Stimulated activated CD4-positive, alpha-beta T cell treated with anti-CD3 and anti-CD28 coated beads, Interleukin-12 subunit alpha, Interleukin-12 subunit beta, amount 100 ng/mL, for 24 hours (primary cell): Measurements from ENCODE around the gene SOX13.

ENCODE experiments used
- DNase-seq, 2 experiments: peaks; one replicate each; pipeline ENCODE4 v3.0.0-alpha.2; 2020; ENCODE audit warnings: low read depth in 2 of 2

SOX13 gene

DNA sequence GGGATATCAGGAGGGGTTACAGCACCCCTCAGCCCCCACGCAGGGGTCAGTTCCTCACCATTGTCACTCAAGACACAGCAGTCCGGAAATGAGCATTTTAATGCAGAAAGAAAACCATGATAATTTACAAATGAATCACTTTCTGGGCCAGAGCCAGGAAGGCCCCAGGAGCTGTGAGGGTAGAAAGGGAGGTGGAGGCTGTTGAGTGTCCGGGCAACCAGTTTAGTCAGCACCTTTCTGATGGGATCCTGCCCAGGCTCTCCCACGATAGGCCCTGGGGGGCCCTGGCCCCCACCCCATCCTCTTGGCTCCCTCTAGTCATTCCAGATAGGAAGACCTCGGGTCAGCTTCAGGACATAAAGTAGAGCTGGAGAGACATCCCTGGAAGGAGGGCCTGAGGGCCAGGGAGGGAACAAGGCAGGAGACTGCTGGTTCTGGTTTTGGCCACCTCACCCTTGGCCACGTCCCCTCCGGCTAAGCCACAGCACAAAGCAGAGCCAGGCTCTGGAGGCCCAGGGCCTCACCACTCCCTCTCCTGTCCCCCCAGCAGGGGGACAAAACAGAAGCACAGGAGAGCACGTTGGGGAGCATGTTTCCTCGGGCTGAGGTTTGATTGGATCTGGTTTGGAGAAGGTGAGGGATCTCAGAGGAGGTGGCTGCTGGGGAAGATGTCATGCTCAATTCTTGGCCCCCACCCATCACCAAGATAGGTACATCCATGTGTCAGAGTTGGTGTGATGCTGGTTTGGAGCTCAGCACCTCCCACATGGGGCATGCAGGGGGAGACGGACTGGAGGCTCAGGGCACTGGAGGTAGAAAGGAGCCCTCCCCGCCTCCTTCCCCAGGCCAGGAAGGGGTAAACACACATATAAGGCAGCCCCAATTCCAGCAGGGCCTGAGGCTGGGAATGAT lies 58.3 kb downstream of the SOX13 start:
- no peak for DNase-seq

DNA sequence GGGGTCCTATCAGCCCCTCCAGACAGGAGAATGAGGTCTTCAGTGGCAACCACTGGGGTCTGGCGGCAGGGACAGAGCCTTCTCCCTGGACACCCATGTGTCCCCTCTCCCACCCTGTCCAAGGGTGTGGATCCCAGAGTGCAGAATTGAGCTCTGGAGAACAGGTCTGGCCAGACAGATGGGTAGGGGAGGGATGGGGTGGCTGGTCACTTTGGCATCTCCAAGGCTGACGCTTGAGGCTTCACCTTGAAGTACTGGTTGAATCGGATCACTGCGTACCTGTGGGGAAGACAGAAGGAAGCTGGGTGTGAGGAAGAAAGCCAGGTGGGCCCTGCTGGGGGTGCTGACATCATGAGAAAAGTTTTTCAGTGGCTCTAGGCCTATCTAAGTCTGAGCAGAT lies 59.1 kb downstream of the SOX13 start:
- no peak for DNase-seq

DNA sequence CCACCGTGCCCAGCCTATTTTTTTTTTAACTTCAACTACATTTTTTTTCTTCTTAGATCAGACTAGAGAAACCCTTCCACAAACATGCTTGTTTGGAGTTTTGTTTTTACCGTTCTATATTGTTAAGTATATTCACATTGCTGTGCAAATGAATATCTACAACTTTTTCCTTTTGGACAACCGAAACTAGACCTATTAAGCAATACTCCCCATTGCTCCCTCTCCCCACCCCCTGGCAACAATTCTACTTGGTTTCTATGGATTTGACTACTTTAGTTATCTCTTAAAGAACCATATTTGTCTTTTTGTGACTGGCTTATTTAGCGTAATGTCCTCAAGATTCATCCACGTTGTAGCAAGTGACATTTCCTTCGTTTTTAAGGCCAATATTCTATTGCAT lies 59.8 kb downstream of the SOX13 start:
- no peak for DNase-seq

DNA sequence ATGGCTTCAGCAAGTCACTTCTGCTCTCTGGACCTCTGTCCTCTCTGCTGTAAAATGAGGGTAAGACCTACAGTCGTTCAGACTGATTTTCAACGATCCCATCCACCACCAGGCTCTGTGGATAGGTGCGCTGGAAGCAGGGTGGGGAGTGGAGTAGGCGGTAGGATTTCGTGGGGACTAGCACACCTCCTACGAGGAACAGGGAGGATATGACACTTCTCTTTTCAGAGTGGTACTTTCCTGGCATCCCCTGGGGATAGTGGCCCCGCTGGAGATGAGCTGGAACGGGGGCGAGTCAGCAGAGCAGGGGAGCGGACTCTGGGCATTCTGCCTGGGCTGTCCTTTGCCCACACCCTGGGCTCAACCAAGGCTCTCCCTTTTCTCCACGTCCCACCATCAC lies 61.2 kb downstream of the SOX13 start:
- DNase-seq = no peak

DNA sequence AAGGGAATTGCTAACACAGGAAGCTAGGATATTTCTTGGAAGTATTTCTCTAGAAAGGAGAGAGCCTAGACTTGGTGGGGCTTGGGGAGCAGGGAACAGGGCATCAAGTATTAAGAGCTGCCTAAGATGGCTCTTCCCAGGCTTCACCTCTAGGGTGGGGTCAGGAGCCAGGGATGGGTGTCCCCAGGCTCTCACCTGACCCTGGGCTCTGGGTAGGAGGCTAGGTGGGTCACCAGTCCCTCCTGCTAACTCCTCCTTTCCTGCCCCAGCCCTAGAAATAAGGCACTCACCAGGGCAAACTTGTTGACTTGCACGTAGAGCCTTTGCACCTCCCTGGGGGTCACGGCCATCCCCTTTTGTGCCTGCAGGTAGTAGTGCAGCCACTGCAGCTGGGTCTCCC lies 63.9 kb downstream of the SOX13 start:
- no peak for DNase-seq

DNA sequence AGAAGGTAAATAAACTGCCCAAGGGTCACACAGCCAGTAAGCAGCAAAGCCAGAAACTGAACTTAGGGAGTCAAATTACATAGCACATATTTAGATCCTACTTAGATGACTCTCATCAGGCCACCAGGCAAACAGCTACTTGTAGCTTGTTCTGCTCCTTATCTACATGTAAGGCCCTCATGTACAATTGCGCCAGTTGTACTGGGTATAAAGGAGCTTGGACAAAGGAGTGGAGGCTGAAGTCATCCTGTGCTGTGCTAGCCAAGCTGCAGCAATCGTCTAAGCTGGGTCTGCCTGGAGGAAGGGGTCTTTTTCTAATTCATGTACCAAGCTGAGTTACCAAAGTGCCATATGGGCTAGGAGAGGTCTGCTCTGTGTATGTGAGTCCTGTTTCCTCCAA lies 66.2 kb downstream of the SOX13 start:
- no peak for DNase-seq

DNA sequence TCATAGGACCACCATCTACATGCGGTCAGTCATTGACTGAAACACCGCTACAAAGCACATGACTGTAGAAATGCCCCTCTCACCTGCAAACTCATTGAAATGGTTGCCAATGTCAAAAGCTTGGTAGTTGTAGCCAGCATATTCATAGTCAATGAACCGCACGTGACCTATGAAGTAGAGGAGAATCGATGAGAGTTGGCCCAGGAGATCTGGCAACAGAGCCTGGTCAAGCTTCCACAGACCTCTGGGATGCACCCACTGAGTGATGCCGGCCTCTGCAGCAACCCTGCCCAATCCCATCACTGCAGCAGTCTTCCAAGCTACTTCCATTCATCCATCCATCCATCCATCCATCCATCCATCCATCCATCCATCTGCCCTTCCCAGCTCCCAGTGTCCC lies 67.0 kb downstream of the SOX13 start:
- DNase-seq = no peak

DNA sequence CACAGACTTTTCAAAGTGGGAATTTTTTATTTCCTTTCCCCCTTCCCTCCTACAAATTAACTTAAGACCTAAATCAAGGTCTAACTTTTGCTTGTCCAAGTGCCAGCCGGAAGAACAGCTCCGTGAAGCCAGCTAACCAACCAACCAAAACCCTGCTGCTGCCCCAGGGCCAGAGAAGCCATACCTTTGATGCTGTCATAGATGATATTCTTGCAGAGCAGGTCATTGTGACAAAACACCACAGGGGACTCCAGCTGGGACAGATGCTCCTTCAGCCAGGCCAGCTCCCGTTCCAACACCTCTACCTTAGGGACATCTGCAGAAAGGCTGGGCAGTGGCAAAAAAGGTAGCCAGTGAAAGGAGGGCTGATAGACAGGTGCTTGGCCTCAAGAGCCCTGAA lies 68.2 kb downstream of the SOX13 start:
- DNase-seq = no peak

DNA sequence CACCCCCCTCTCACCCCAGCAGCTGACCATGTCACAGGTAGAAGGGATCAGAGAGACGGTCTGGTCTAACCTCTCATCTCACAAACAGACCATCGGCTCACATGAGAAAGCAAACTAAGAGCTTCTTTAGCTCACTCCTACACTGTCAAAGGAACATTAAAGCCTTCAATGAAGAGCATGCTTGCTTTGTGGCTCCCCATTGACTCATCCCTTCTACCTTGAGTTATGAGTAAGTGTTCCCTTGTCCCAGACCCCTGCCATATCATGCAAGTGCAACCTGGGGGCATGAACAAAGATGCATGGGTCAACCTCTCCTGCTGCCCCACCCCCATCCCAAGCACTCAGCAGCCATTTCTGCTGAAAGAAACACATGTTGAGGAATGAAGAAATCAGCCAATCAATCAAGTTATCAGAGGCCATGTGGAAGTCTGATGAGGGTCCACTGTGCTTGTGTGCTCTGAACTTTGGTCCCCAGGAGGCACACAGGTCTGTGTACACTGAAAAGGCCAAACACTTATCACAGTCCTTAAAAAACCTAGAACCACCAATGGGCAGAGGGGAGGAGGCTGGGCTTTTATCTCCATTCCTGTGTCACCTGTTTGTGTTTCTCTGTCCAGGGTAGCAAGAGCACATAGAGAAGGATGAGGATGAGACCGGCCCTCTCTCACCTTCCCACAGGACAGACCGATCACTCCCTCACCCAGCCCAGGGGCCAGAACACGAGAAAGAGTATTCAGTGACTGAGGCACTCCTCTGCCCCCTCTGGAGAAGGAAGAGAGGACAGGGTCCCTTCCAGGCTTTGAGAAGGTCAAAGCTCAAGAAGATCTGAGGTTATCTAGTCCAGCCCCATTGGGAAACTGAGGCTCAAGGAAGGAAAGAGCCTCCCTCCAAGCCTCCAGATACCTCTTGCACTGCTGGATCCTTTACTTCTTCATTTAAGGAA lies 69.4 kb downstream of the SOX13 start:
- DNase-seq = no peak

DNA sequence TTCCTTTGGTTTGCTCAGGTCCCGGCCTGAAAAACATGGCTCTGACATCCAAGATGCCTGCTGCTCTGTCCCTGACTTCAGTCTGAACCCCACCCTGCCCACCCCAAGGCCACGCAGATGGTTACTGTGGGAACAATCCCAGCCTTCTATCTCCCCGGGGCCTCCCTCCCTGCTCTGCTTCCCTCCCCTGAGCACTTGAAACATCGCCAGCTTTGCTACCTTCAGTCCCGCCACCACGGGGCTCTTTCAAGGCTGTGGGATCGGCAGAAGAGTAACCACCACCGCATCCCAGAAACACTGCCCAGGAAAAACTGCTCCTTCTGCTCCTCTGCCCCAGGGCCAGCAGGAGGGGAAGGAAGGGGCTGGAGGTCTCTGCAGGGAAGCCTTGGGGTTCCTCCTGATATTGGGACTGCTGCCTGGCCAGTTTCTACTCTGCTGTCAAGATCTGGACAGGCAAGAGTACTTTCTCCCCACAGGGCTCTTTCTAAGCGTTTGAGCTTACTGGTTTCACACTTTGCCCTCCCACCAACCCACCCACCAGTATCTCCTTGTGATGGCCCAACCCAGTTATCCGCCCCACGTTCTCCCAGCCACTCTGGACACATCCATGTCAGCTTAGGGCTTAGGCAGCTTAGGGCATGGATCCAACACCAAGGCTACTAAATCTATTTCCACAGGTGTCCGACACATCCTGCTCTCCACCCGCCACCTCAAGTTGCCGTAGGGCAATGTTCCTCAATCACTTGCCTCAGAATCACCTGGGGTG lies 70.5 kb downstream of the SOX13 start:
- no peak for DNase-seq

DNA sequence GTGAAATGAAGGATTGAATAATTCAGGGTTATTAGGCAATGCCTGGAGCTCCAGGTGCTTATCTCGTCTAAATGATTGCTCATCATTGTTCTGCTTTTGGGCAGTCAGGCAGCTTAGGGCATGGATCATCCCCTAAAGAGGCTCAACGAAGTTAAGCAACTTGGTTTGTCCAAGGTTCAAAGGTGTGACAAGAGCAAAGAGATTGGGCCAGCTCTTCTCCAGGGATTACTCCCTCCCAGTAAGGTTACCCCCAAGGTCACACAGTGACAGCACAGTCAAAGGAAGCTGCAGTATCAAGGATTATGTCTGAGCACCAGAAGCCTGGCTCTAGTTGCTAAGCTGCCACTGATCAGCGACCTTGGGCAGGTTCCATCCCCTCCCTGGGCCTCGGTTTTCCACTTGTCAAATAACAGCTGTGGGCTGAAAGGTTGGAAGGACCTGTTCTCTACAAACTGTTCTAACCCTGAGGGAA lies 72.2 kb downstream of the SOX13 start:
- DNase-seq = no peak

DNA sequence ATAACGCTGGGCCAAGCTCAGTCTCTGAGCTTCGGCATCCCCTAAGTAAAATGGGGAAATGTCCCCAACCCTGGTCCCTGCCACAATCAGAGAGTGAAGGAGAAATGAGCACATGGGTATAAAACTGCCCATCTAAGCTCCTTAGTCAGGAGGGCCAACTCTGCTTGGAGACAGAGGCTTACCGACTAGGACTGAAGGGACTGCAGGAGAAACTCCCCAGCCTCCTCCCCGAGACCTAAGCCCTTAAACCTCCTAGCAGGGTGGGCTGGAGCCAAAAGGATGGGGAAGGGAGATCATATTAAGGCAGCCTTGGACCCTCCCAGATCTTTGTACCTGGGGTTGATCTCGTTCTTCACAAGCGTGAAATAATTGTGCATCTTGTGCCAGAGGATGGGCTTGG lies 73.4 kb downstream of the SOX13 start:
- DNase-seq = no peak

DNA sequence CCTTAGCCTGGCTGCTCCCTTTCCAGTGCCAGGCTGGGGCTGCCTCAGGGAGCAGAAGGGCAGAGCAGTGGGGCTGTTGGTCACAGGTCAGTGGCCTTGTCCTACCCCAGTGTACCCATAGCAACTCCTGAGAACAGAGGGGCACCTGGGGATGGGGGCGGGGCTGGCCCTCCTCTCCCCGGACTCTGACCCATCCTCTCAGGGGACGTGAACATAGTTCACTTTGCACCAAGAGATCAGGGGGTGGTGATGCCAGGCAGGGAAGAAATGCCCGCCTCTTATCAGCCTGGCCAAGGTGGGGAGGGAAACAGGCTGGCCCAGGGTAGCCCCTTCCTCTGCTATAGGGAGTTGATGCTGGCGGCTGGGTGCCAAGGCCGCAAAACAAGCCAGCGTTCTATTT lies 74.0 kb downstream of the SOX13 start:
- DNase-seq = no peak

DNA sequence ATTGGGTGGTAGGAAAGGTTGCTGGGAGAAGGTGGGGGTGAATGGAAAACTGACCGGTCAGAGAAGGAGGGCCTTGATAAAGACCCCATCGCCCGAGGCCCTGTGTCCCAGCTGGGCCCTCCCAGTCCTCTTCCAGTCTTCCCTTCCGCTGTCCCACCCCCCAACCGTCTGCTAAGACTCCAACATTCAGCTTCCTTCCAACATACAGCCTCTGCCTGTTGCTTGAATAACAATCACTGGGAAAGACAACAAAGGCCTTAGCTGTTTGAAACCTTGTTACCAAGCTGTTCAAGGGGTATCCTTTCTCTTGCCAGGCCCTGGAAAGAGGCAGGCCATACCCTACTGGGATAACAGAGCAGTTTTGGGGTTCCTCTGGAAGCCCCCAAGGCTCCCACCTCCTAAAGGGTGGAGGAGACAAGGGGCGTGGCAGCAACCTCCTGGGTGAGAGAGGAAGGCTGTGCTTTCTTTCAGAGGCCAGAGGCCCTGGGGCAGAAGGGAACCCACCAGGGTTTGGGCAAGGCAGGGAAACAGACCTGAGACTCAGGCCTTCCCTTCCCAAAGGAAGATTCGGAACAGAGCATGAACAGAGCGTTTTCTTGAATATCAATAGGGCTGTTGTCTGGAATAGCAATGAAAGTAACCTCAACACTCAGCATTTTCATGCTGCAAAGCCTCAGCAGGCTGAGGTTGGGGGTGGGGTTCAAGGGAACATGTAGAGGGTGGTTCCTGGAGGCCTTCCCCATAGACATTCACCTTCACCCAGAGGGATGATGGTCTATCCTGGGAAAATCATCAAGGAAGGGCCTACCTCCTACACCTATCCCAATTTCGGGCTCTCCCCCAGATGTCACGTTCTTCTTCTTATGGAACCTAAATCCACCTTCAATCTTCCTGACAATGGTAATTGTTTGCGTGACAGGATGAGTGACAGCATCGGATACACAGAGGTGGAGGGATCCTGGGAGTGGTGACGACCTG lies 74.8 kb downstream of the SOX13 start:
- DNase-seq = no peak

DNA sequence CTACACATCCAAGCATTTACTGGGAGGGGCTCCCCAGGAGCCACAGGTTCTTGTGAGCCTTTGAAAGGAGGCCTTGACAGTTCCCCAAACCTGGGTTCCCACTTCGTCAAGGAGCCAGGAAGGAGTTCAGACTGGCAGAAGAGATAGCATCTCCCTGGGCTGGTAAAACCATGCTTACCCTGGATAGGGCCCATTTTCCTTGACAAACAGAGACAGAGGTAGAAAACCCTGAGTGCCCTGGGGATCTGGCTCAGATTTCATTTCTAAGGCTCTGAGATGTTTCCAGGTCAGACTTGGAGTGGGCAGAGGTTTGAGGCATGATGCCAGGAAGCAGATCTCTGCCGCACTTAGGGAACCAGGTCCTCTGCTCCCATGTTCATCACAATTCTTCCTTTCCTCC lies 76.2 kb downstream of the SOX13 start:
- DNase-seq = no peak

DNA sequence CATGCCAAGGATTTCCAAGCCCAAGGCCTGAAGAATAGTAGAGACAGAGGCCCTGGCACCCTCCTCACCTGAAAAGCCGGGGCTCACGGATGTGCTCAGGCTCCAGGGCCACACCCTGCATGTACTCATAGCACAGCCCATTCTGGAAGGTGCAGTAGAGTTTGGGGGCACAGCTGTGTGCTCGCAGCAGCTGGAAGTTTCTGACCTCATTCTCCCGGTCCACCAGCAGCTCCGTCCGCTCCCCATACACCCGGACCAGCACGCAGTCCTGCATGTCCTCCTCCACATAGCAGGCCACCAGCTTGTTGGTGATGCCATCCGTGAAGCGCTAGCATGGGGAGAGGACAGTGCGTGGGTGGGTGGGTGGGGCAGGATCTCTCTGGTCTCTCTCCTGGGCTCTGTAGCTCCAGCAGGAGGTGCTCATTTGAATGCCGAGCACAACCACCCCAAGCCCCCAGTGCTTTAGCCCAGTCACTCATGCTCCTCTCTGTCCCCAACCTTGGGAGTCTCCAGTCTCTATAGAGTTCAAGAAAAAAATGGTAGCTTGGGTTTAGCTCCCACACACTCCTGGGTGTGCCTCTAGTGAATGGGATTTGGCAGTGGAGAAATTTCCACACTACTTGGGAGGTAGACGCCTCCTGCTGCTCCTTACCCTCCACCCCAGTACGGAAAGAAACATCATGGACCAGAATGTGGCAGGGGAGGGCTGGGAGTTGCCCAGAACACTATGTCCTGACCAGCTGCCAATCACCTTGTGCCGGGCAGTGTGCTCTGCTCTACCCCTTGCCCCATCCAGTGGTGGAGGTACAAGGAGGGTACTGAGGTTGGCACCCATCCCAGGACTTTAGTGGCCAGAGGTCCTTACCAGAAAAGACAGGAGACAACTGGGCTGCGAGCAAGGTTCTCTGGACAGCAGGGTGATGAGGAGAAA lies 77.0 kb downstream of the SOX13 start:
- no peak for DNase-seq

DNA sequence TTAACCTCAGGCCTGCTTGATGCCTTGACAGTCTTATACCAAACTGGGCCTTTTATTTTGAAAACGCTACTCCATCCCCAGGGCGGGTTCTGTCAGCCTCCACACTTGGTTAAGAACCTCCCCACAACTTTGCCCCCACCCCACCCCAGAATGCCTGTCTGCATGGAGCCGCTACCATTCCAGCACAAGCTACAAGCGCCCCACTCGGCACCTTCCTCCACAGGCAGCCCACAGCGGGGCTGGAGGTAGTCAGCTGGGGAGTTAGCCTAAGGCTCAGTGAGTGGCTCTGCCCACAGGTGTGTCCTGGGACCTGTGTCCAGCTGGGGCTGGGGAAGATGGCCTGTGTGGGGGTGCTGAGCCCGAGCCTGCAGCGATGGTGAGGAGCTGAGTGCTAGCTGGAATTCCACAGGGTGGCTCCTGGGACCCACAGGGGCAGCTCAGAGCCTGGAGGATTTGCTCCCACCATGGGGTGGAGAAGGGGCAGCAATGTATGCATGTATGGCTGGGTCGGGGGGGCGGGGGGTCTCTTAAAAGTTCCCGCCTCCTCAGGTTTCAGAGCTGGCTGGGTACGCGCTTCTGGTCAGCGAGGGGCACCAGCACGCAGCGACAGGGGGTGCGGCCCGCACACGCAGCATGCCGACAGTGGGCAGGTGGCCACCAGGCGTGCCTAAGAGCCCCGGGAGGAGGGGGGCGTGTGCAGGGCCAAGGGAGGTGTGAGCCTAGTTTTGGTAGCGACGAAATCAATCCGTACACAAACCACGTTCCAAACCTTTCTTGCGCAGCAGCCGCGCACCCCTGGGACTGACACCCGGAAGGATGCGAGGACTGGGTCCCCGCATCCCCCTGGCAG lies 78.0 kb downstream of the SOX13 start:
- DNase-seq = no peak

DNA sequence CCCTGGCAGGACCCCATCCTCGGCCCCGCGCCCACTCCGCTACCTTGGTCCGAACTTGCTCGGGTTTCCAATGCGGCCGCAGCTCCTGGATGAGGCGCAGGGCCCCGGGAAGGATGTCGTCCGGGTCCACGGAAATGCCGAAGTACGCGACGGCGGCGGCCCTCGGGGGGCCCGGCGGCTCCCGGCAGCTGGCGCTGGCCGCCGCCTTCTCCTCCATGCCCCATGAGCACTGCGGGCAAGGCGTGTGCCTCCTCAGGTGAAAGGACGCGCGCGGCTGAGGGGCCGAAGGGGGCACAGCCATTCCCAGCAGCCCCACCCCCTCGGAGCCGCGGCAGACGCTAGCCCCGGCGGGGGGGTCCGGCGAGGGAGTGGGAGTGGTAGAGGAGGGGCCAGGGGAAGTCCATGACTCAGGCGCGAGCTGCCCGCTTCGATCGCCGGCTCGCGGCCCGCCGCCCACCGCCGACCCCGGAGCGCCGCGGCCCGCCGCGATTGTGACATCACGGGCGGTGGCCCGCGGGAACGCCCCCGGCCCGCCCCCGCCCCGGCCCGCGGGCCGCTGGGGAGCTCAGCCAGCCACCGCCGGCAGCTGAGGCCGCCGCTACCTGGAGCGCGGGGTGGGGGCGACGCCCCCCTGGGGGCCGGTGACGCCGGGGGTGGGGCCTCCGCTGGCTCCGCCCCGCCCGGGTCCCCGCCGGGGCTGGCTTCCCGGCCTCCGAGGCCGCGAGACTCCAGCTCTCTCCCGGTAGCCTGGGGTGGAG lies 78.8 kb downstream of the SOX13 start, which contains the start of gene ETNK2:
TSS of gene ETNK2 (minus strand) at position 493 of the 758 bp plus-strand sequence. CDS start at position 301, 192 bp downstream.
- peak in 1 of 2 experiments; percentile 20 for DNase-seq
